Measurements from ENCODE around the gene DOK6.

DOK6 gene

GRCh38 chr18:69596345-69596744 is 195.7 kb downstream of the DOK6 start:
- Histone ChIP-seq H3K27ac (no peak overlapping the region), H3K36me3 (ENCODE audit: insufficient read depth, low read length) (no peaks in the 10 kb centered on the region), H3K4me3 (no peak overlapping the region), H3K9me3 (ENCODE audit: low read depth, low read length) (0 out of 2 replicates have a peak, but pooled peaks cover 3% of the 10 kb centered on the region), H3K9ac (ENCODE audit: insufficient read length) (no peak overlapping the region)
- TF ChIP-seq FOXP2 (optimal IDR thresholded peaks at IDR 0.05; ENCODE audit: control extremely low read depth, extremely low read length, insufficient read depth) (no peak), EZH2 (IDR thresholded peaks at IDR 0.05) (no peak), POLR2AphosphoS5 (IDR thresholded peaks at IDR 0.05; ENCODE audit: borderline replicate concordance, low read depth, low read length) (no peak)
- no peak for DNase-seq (ENCODE audit: low read depth, low spot score)

- no peak overlapping the region for H3K9ac ChIP-seq (ENCODE audit: insufficient read length)
- TF ChIP-seq POLR2AphosphoS5 (IDR thresholded peaks at IDR 0.05; ENCODE audit: borderline replicate concordance, low read depth, low read length) (no peak), FOXP2 (optimal IDR thresholded peaks at IDR 0.05; ENCODE audit: control extremely low read depth, extremely low read length, insufficient read depth) (no peak), EZH2 (IDR thresholded peaks at IDR 0.05) (no peak)
- no peak for DNase-seq (ENCODE audit: low read depth, low spot score)
Measured at GRCh38 chr18:69597561-69597960, 196.9 kb downstream of the DOK6 start.

GRCh38 chr18:69599377-69599776 is 198.7 kb downstream of the DOK6 start:
- 0 out of 2 replicates have a peak, but pooled peaks cover 3% of the 10 kb centered on the region for H3K9me3 ChIP-seq (ENCODE audit: low read depth, low read length)
- H3K27ac ChIP-seq, result no peak overlapping the region
- no peak for DNase-seq (ENCODE audit: low read depth, low spot score)
- TF ChIP-seq EZH2 (IDR thresholded peaks at IDR 0.05) (no peak), FOXP2 (optimal IDR thresholded peaks at IDR 0.05; ENCODE audit: control extremely low read depth, extremely low read length, insufficient read depth) (no peak), POLR2AphosphoS5 (IDR thresholded peaks at IDR 0.05; ENCODE audit: borderline replicate concordance, low read depth, low read length) (no peak)
- H3K36me3 ChIP-seq (ENCODE audit: insufficient read depth, low read length), result no peaks in the 10 kb centered on the region
- H3K9ac ChIP-seq (ENCODE audit: insufficient read length), result no peak overlapping the region
- H3K4me3 ChIP-seq, result no peak overlapping the region

More at GRCh38 chr18:69597561-69597960, 196.9 kb downstream of the DOK6 start:
- H3K9me3 ChIP-seq (ENCODE audit: low read depth, low read length), result 0 out of 2 replicates have a peak, but pooled peaks cover 3% of the 10 kb centered on the region
- no peaks in the 10 kb centered on the region for H3K36me3 ChIP-seq (ENCODE audit: insufficient read depth, low read length)
- no peak overlapping the region for H3K4me3 ChIP-seq
- no peak overlapping the region for H3K27ac ChIP-seq

GRCh38 chr18:69612242-69612641 is 211.6 kb downstream of the DOK6 start:
- no peak for DNase-seq (ENCODE audit: low read depth, low spot score)

GRCh38 chr18:69616114-69616513 is 215.4 kb downstream of the DOK6 start:
- Histone ChIP-seq H3K27ac (no peak overlapping the region), H3K9ac (ENCODE audit: insufficient read length) (no peak overlapping the region), H3K9me3 (ENCODE audit: low read depth, low read length) (no peaks in the 10 kb centered on the region), H3K4me3 (no peak overlapping the region), H3K36me3 (ENCODE audit: insufficient read depth, low read length) (no peaks in the 10 kb centered on the region)
- DNase-seq (ENCODE audit: low read depth, low spot score), result no peak
- no peak for TF ChIP-seq EZH2 (IDR thresholded peaks at IDR 0.05)
- TF ChIP-seq FOXP2 (optimal IDR thresholded peaks at IDR 0.05; ENCODE audit: control extremely low read depth, extremely low read length, insufficient read depth), result no peak
- TF ChIP-seq POLR2AphosphoS5 (IDR thresholded peaks at IDR 0.05; ENCODE audit: borderline replicate concordance, low read depth, low read length), result no peak

More at GRCh38 chr18:69612242-69612641, 211.6 kb downstream of the DOK6 start:
- Histone ChIP-seq H3K36me3 (ENCODE audit: insufficient read depth, low read length) (no peaks in the 10 kb centered on the region), H3K4me3 (no peak overlapping the region), H3K9me3 (ENCODE audit: low read depth, low read length) (no peaks in the 10 kb centered on the region), H3K9ac (ENCODE audit: insufficient read length) (no peak overlapping the region), H3K27ac (no peak overlapping the region)
- TF ChIP-seq EZH2 (IDR thresholded peaks at IDR 0.05) (no peak), POLR2AphosphoS5 (IDR thresholded peaks at IDR 0.05; ENCODE audit: borderline replicate concordance, low read depth, low read length) (no peak), FOXP2 (optimal IDR thresholded peaks at IDR 0.05; ENCODE audit: control extremely low read depth, extremely low read length, insufficient read depth) (no peak)

- no peak for DNase-seq (ENCODE audit: low read depth, low spot score)
- H3K27ac ChIP-seq, result no peak overlapping the region
- no peak overlapping the region for H3K4me3 ChIP-seq
- TF ChIP-seq FOXP2 (optimal IDR thresholded peaks at IDR 0.05; ENCODE audit: control extremely low read depth, extremely low read length, insufficient read depth) (no peak), POLR2AphosphoS5 (IDR thresholded peaks at IDR 0.05; ENCODE audit: borderline replicate concordance, low read depth, low read length) (no peak), EZH2 (IDR thresholded peaks at IDR 0.05) (no peak)
- H3K9ac ChIP-seq (ENCODE audit: insufficient read length), result no peak overlapping the region
- no peaks in the 10 kb centered on the region for H3K9me3 ChIP-seq (ENCODE audit: low read depth, low read length)
- H3K36me3 ChIP-seq (ENCODE audit: insufficient read depth, low read length), result no peaks in the 10 kb centered on the region
Measured at GRCh38 chr18:69617408-69617807, 216.7 kb downstream of the DOK6 start.

GRCh38 chr18:69617888-69618287 is 217.2 kb downstream of the DOK6 start:
- no peak for DNase-seq (ENCODE audit: low read depth, low spot score)
- H3K4me3 ChIP-seq, result no peak overlapping the region
- H3K9me3 ChIP-seq (ENCODE audit: low read depth, low read length), result no peaks in the 10 kb centered on the region

GRCh38 chr18:69622184-69622583 is 221.5 kb downstream of the DOK6 start:
- no peak for DNase-seq (ENCODE audit: low read depth, low spot score)
- no peaks in the 10 kb centered on the region for H3K9me3 ChIP-seq (ENCODE audit: low read depth, low read length)

More at GRCh38 chr18:69617888-69618287, 217.2 kb downstream of the DOK6 start:
- Histone ChIP-seq H3K27ac (no peak overlapping the region), H3K9ac (ENCODE audit: insufficient read length) (no peak overlapping the region), H3K36me3 (ENCODE audit: insufficient read depth, low read length) (no peaks in the 10 kb centered on the region)
- no peak for TF ChIP-seq POLR2AphosphoS5 (IDR thresholded peaks at IDR 0.05; ENCODE audit: borderline replicate concordance, low read depth, low read length)
- TF ChIP-seq FOXP2 (optimal IDR thresholded peaks at IDR 0.05; ENCODE audit: control extremely low read depth, extremely low read length, insufficient read depth), result no peak
- no peak for TF ChIP-seq EZH2 (IDR thresholded peaks at IDR 0.05)

GRCh38 chr18:69622961-69623360 is 222.3 kb downstream of the DOK6 start:
- Histone ChIP-seq H3K36me3 (ENCODE audit: insufficient read depth, low read length) (no peaks in the 10 kb centered on the region), H3K27ac (no peak overlapping the region), H3K4me3 (no peak overlapping the region), H3K9ac (ENCODE audit: insufficient read length) (no peak overlapping the region), H3K9me3 (ENCODE audit: low read depth, low read length) (no peaks in the 10 kb centered on the region)
- DNase-seq (ENCODE audit: low read depth, low spot score), result no peak
- TF ChIP-seq POLR2AphosphoS5 (IDR thresholded peaks at IDR 0.05; ENCODE audit: borderline replicate concordance, low read depth, low read length), result no peak
- TF ChIP-seq FOXP2 (optimal IDR thresholded peaks at IDR 0.05; ENCODE audit: control extremely low read depth, extremely low read length, insufficient read depth), result no peak
- TF ChIP-seq EZH2 (IDR thresholded peaks at IDR 0.05), result no peak

More at GRCh38 chr18:69622184-69622583, 221.5 kb downstream of the DOK6 start:
- H3K27ac ChIP-seq, result no peak overlapping the region
- H3K4me3 ChIP-seq, result no peak overlapping the region
- TF ChIP-seq FOXP2 (optimal IDR thresholded peaks at IDR 0.05; ENCODE audit: control extremely low read depth, extremely low read length, insufficient read depth) (no peak), POLR2AphosphoS5 (IDR thresholded peaks at IDR 0.05; ENCODE audit: borderline replicate concordance, low read depth, low read length) (no peak), EZH2 (IDR thresholded peaks at IDR 0.05) (no peak)
- no peaks in the 10 kb centered on the region for H3K36me3 ChIP-seq (ENCODE audit: insufficient read depth, low read length)
- no peak overlapping the region for H3K9ac ChIP-seq (ENCODE audit: insufficient read length)
